Calu3 (cell line): ENCODE measurements around the gene TMEM63C. TPM values are rescaled to one million over a fixed set of nuclear protein-coding genes. Genes with fewer than 3 reads are reported as not detected.

Experiments
- BruUV-seq: library from RNA; stranded (reverse); fragments of 400-500 nt; replicated peaks from 2 replicates; lab custom pipeline; 2021; lab: Mats Ljungman, UMichigan
- CTCF ChIA-PET: fragments of 300-600 bp; sonication (Branson Sonifier 250); formaldehyde crosslinking; loops from one replicate; lab custom pipeline; 2022; ENCODE audit warnings: antibody characterized with exemption; lab: Charles Lee
- DNase-seq: peaks from one replicate; pipeline ENCODE4 v3.0.0; 2022
- H3K27ac Mint-ChIP-seq: one replicate; pipeline ENCODE4 v1.8.0; 2022; ENCODE audit warnings: mixed read lengths; ENCODE audit not compliant: unreplicated experiment
- H3K27me3 Mint-ChIP-seq: one replicate; pipeline ENCODE4 v1.8.0; 2022; ENCODE audit warnings: mixed read lengths; ENCODE audit not compliant: unreplicated experiment
- H3K36me3 Mint-ChIP-seq: one replicate; pipeline ENCODE4 v1.8.0; 2022; ENCODE audit warnings: mild to moderate bottlenecking, moderate library complexity, mixed read lengths; ENCODE audit not compliant: insufficient read depth, unreplicated experiment
- H3K4me1 Mint-ChIP-seq: one replicate; pipeline ENCODE4 v1.8.0; 2022; ENCODE audit warnings: mild to moderate bottlenecking, low read depth, mixed read lengths; ENCODE audit not compliant: unreplicated experiment
- H3K4me3 Mint-ChIP-seq: one replicate; pipeline ENCODE4 v1.8.0; 2022; ENCODE audit warnings: mild to moderate bottlenecking, low read depth, moderate library complexity, mixed read lengths; ENCODE audit not compliant: unreplicated experiment
- H3K9me3 Mint-ChIP-seq: one replicate; pipeline ENCODE4 v1.8.0; 2022; ENCODE audit warnings: low read depth, mixed read lengths; ENCODE audit not compliant: unreplicated experiment
- CTCF ChIP-seq: fragments of 200-600 bp; IDR thresholded peaks from one replicate; pipeline ENCODE4 v1.8.0; 2022; ENCODE audit warnings: antibody characterized with exemption; ENCODE audit not compliant: unreplicated experiment
- intact Hi-C: fragments of 100-400 bp; cut with micrococcal nuclease; formaldehyde crosslinking; loops from one replicate; pipeline ENCODE4 v1.10.0; 2022; ENCODE audit not compliant: unreplicated experiment
- total RNA-seq: library from RNA; stranded (reverse); gene quantifications from 2 replicates; pipeline ENCODE4 v1.2.3, GENCODE V29; 2022

Gene TMEM63C
- total RNA-seq, 1 experiment from 2014 or later = 1.1 TPM

GRCh38 chr14:77139022-77139421, 42.6 kb upstream of the TMEM63C start:
- Mint-ChIP-seq H3K4me1 (peaks cover 11% of the 10 kb centered on the region), H3K27me3 (peaks cover 96% of the 10 kb centered on the region), H3K27ac (no peak overlapping the region), H3K4me3 (peak overlapping the region; percentile 64), H3K9me3 (no peaks in the 10 kb centered on the region), H3K36me3 (no peaks in the 10 kb centered on the region)
- CTCF ChIA-PET = interaction anchor here (0.9 kb wide), 1 partner anchor 15 kb away, joined by 3 read pairs; no protein-coding TSS in a partner anchor
- no peak for TF ChIP-seq CTCF
- intact Hi-C loops = no loop called here
- BruUV-seq = no TSS peak
- DNase-seq = no peak

GRCh38 chr14:77139540-77140358, 41.8 kb upstream of the TMEM63C start:
- H3K27me3 Mint-ChIP-seq = peaks cover 96% of the 10 kb centered on the region
- intact Hi-C loops = no loop called here
- no TSS peak for BruUV-seq
- no peaks in the 10 kb centered on the region for H3K36me3 Mint-ChIP-seq
- H3K9me3 Mint-ChIP-seq = no peaks in the 10 kb centered on the region
- DNase-seq = peak; percentile 72
- H3K27ac Mint-ChIP-seq = no peak overlapping the region
- H3K4me3 Mint-ChIP-seq = peak overlapping the region; percentile 64
- H3K4me1 Mint-ChIP-seq = peaks cover 9% of the 10 kb centered on the region
- CTCF ChIA-PET = interaction anchor here (0.9 to 1.3 kb wide), 5 partner anchors 16 to 176 kb away, joined by 3 read pairs; no protein-coding TSS in a partner anchor
- TF ChIP-seq CTCF = peak; percentile 76

- Mint-ChIP-seq H3K27me3 (peaks cover 96% of the 10 kb centered on the region), H3K27ac (no peak overlapping the region), H3K9me3 (no peaks in the 10 kb centered on the region), H3K36me3 (no peaks in the 10 kb centered on the region), H3K4me1 (peaks cover 9% of the 10 kb centered on the region), H3K4me3 (peak overlapping the region; percentile 64)
- TF ChIP-seq CTCF = no peak
- CTCF ChIA-PET = interaction anchor here (1.0 to 1.3 kb wide), 4 partner anchors 43 to 175 kb away, joined by 3 read pairs; no protein-coding TSS in a partner anchor
- no peak for DNase-seq
- BruUV-seq = no TSS peak
- intact Hi-C loops = no loop called here
Observed at GRCh38 chr14:77140359-77141213, 41.0 kb upstream of the TMEM63C start.

GRCh38 chr14:77141214-77142004, 40.2 kb upstream of the TMEM63C start, which contains the start of gene ZDHHC22:
Gene ZDHHC22, minus strand, starts transcription at chr14:77141791. Its CDS starts 2,053 bp downstream, at chr14:77139738.
- DNase-seq = peak; percentile 61
- CTCF ChIA-PET = no interaction called here
- BruUV-seq = no TSS peak
- peak; percentile 80 for TF ChIP-seq CTCF
- Mint-ChIP-seq H3K36me3 (no peaks in the 10 kb centered on the region), H3K27ac (no peak within 1 kb of the TSS), H3K4me3 (peak within 1 kb of the TSS; percentile 64), H3K4me1 (peaks cover 9% of the 10 kb centered on the region), H3K27me3 (peaks cover 96% of the 10 kb centered on the region), H3K9me3 (no peaks in the 10 kb centered on the region)
- intact Hi-C loops = no loop called here
